ENCODE measurements around the gene RAB36. TPM values are rescaled to one million over a fixed set of nuclear protein-coding genes. Genes with fewer than 3 reads are reported as not detected.

The RAB36 gene
- total RNA-seq, 1 experiment from 2014 or later, result 1.4 TPM

GRCh38 chr22:23105304-23105703, 40.0 kb upstream of the RAB36 start:
- Mint-ChIP-seq H3K27me3 (ENCODE audit: low read depth) (peaks cover 24% of the 10 kb centered on the region), H3K4me3 (no peak overlapping the region), H3K27ac (0 out of 7 replicates have a peak overlapping the region, but pooled peaks of 1 of the 3 experiments have one; percentile 59), H3K9me3 (no peaks in the 10 kb centered on the region), H3K4me1 (no peaks in the 10 kb centered on the region), H3K36me3 (ENCODE audit: insufficient read depth in 1 of 3, low read depth in 3 of 3) (no peaks in the 10 kb centered on the region)
- H3K4me1 ChIP-seq (ENCODE audit: insufficient read depth, low read length), result no peaks in the 10 kb centered on the region
- H3K27me3 ChIP-seq (ENCODE audit: insufficient read depth, low read length), result no peaks in the 10 kb centered on the region; the same call in 1 of the 2 replicates
- H2BK20ac ChIP-seq (ENCODE audit: low read depth, low read length, poor library complexity, severe bottlenecking), result no peak overlapping the region
- H2BK15ac ChIP-seq (ENCODE audit: low read depth, low read length), result no peak overlapping the region
- no peak overlapping the region for H3K23ac ChIP-seq (ENCODE audit: insufficient read length, low read depth, low read length)
- H3K79me2 ChIP-seq (ENCODE audit: insufficient read depth, low read length), result no peaks in the 10 kb centered on the region
- H3T11ph ChIP-seq (ENCODE audit: low read length), result no peak overlapping the region
- no peak overlapping the region for H2BK5ac ChIP-seq (ENCODE audit: insufficient read length, low read length)
- H4K91ac ChIP-seq (ENCODE audit: insufficient read length, low read depth, low read length), result no peak overlapping the region
- H2BK120ac ChIP-seq (ENCODE audit: low read depth, low read length, poor library complexity, severe bottlenecking), result no peak overlapping the region
- H3K14ac ChIP-seq (ENCODE audit: insufficient read depth, low read length), result no peak overlapping the region
- no peaks in the 10 kb centered on the region for H3K79me1 ChIP-seq (ENCODE audit: insufficient read depth, low read depth, low read length, poor library complexity, severe bottlenecking)
- H4K5ac ChIP-seq (ENCODE audit: insufficient read length, low read depth, low read length), result no peak overlapping the region
- H4K8ac ChIP-seq (replicated peaks; ENCODE audit: insufficient read length, low read depth, low read length), result no peak overlapping the region
- DNase-seq, result no peak
- H3K9me3 ChIP-seq (ENCODE audit: control insufficient read depth, low read depth, low read length), result no peaks in the 10 kb centered on the region
- H3K23me2 ChIP-seq (ENCODE audit: insufficient read length, low read depth, low read length, poor library complexity, severe bottlenecking), result no peaks in the 10 kb centered on the region
- no peak overlapping the region for H2AFZ ChIP-seq (ENCODE audit: low read length)
- no peak overlapping the region for H3K56ac ChIP-seq (ENCODE audit: insufficient read length, low read depth, low read length)
- no peak overlapping the region for H3K4me2 ChIP-seq (ENCODE audit: insufficient read depth, insufficient read length, low read length)
- no peak overlapping the region for H3K9ac ChIP-seq (ENCODE audit: extremely low read depth, insufficient read length, low read length)
- H2AK5ac ChIP-seq (ENCODE audit: insufficient read length, low read length), result no peak overlapping the region
- no CpG with 5 or more reads among the region's 5 CpGs for WGBS (ENCODE audit: extremely low coverage, insufficient read length, low lambda C conversion rate)
- no peak overlapping the region for H3K27ac ChIP-seq (ENCODE audit: insufficient read length, low read depth, low read length)
- no peak overlapping the region for H3K4ac ChIP-seq (ENCODE audit: low read depth, low read length)
- H2BK12ac ChIP-seq (ENCODE audit: insufficient read length, low read depth, low read length), result no peak overlapping the region
- no peak for TF ChIP-seq CTCF (conservative IDR thresholded peaks at IDR 0.05)
- no peaks in the 10 kb centered on the region for H4K20me1 ChIP-seq (ENCODE audit: control insufficient read depth, insufficient read depth, insufficient read length)
- H3K18ac ChIP-seq (ENCODE audit: insufficient read length, low read depth, low read length), result no peak overlapping the region
